Activated CD8-positive, alpha-beta memory T cell treated with anti-CD3 and anti-CD28 coated beads, Interleukin-2, amount 50 U/mL, for 24 hours (primary cell): ENCODE data around the gene PLAAT4.
"Not testable (repeated sequence)": the region's sequence is repeated elsewhere in the genome, so short reads cannot be mapped to it uniquely, and the experiment has no call there.

Experiments
- DNase-seq: peaks from one replicate; pipeline ENCODE4 v3.0.0-alpha.2; 2020; ENCODE audit errors: extremely low read depth

Gene PLAAT4

DNA sequence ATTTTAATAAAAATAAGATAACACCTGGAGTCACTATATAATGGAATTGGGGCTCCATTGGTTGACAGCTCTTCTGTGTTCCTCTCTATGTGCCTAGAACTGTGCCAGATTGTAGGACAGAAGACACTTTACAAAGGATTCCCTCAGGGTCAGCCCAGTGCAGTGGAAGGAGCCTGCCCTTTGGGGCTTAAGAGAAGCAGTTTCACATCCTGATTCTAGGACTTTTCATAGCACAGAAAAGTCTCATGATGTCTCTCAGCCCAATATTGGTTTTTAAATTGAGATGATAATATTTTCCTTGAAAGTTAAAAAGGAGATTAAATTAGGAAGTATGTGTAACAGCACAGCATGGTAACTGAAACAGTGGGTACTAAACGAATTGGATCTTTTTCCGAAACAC lies 7.1 kb downstream of the PLAAT4 start:
- DNase-seq: no peak

DNA sequence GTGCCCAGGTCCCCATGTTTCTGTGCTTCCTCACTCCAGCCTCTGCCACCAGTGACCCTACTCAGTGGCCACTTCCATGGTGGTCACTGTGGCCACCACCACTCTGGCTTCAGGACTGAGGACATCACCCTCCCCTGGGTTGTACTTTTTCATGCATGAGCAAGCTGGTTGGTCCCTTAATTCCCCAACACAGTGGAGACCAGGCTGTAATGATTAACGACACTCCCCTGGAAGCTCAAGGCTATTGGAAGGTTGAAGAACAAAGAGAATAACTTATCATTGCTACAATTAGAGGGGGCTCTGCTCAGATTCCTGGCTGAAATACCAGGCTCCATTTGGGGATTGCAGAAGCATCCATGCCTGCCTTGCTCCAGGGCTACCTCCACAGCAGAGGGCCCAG lies 10.5 kb downstream of the PLAAT4 start:
- no peak for DNase-seq

DNA sequence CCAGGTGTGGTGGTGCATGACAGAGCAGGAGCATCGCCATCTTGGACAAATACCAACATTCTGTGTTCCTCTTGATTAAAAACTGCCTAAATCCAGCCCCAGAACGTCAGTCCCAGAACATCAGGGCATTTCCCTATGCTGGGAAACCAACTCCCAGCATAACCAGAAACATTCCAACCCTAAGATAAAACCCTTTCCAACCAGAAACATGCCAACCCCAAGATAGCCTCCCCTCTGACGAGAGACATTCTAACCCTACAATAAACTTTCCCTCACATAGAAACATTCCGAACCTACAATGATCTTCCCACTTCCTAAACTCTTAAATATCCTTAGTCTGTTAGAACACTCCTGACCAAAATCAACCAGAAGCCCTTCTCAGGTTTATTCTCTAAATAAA lies 11.6 kb downstream of the PLAAT4 start:
- DNase-seq: no peak

DNA sequence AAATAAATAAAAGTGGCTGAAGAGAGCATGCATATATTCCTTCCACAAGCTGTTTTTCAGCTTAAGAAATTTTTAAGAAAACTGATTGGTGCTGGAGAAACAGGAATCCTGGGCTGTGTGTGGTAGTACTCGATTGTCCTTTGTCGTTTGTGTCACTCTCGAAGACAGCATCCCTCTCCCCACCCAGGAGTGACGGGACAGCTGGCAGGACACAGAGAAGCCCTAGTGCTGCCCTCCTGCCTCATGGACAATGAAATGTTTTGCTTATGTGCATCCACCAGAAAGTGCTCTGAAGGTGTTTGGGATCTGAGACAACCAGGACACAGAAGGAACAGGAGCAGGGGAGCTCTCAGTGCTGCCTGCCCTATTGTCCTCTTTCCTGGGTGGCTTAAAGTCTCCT lies 12.8 kb downstream of the PLAAT4 start:
- no peak for DNase-seq

DNA sequence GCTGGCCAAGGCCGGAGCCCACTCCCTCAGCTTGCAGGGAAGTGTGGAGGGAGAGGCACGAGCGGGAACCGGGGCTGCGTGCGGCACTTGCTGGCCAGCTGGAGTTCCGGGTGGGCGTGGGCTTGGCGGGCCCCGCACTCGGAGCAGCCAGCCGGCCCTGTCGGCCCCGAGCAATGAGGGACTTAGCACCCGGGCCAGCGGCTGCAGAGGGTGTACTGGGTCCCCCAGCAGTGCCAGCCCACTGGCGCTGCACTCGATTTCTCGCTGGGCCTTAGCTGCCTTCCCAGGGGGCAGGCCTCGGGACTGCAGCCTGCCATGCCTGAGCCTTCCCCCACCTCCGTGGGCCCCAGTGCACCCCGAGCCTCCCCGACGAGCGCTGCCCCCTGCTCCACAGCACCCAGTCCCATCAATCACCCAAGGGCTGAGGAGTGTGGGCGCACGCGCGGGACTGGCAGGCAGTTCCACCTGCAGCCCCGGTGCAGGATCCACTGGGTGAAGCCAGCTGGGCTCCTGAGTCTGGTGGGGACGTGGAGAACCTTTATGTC lies 13.6 kb downstream of the PLAAT4 start:
- not testable (repeated sequence) for DNase-seq

DNA sequence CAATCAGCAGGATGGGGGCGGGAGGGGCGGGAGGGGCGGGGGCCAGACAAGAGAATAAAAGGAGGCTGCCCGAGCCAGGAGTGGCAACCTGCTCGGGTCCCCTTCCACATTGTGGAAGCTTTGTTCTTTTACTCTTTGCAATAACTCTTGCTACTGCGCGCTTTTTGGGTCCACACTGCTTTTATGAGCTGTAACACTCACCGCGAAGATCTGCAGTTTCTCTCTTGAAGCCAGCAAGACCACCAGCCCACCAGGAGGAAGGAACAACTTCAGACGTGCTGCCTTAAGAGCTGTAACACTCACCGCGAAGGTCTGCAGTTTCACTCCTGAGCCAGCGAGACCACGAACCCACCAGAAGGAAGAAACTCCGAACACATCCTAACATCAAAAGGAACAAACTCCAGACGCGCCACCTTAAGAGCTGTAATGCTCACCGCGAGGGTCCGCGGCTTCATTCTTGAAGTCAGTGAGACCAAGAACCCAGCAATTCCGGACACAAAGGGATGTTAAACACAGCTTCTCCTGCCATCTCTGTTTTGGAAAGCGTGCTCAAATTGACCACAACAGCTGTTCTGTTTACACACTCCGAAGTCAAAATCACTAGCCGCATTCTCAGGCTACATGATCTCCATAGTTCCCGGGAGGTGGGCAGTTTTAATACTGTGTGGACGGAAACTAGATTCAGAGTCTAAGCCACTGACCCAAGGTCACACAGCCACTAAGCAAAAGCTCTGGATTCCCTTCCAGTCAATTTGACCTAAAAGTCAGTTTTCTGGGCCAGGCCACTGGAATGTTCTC lies 14.7 kb downstream of the PLAAT4 start:
- DNase-seq: no peak

DNA sequence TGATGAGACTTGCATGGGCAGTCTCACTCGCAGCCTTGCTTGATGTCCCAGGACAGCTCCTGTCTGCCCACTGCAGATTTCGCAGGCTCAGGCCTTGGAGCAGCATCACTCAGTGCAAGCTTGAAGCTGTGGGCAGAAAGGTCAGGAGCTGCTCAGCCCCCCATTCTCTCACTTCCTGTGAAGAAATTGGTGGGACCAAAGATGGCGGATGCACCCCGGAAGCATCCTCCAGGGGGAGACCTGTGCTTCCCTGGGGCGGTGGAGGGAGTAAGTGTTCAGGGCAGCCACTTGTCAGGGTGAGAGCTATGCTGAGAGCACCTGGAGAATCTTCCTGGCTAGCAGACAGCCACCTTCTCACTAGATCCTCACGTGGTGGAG lies 15.3 kb downstream of the PLAAT4 start:
- DNase-seq: no peak

DNA sequence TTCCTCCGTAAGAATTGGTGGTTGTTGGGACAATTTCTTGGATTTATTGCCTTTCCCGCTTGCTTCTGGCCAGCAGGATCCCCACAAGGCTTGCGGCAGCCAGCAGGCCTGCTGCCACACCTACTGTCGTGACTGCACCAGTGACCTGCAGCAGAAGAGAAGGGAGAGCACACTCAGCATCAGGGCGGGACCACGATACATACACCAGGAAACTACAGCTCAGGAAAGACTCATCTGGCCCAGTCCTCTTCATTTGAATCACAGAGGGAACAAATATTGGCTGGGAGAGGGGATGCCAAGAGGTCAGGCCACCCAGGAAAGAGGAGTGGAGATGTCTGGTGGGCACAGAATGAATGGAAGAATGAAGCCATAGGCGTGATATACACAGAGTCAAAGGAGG lies 16.3 kb downstream of the PLAAT4 start:
- no peak for DNase-seq

DNA sequence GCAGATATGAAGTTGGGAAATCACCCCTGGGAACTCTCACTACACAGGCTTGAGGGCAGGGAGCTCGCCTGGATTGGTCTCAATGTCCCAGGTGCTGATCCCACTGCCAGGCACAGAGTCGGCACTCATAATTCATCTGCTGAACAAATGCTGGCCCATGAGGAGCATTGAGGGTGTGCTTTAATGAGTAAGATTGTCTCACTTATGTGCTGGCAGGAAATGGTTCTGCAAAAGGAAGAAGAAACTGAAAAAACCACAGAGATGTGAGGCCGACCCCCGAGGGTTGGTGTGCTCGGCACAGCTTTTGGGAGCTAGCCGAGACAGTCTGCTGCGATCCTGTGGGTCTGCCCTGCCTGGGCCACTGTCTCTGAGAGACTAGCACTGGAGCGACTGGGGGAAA lies 17.2 kb downstream of the PLAAT4 start:
- no peak for DNase-seq

DNA sequence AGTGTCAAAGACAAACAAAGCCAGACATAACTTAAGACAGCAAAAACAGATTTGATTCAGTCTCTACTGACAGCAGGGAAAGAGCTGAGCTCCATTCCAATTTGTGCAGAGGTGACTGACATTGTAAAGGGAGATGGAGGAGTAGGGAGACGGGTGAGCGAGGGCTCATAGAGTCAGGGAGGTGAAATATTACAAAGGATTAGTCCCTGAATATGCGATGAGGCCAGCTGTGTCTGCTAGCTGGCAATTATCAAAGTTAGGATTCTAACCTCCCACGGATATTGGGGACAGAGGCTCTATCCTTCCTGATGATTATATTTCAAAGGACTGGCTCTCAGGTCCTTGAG lies 18.2 kb downstream of the PLAAT4 start:
- DNase-seq: no peak

DNA sequence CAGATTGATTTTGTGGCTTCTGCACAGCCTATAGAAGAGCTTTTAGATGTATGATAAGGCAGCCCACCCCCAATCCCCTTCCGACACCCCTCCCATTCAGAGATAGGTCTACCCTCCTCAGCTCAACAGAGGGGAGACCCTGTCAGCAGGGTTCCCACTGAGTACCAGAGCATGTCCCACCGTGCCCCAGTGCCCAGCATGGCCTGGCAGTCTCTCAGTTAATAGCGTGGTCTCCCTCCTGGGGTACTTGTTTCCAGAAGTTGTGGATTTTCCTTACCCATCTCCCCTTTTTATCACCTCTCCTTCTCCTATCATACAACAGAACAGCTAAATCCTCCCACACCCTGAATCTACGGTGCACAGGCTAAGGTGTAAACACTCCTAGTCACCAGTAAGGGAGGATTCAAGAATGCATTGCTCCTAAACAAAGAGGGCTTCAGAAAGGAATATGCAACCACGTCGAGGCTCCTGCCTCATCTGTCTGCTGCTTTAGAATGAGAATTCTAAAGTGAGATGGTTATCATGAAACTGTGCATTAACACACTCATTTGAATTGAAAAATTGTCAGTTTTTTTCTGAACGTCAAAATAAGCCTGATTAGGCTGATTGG lies 19.9 kb downstream of the PLAAT4 start:
- no peak for DNase-seq

DNA sequence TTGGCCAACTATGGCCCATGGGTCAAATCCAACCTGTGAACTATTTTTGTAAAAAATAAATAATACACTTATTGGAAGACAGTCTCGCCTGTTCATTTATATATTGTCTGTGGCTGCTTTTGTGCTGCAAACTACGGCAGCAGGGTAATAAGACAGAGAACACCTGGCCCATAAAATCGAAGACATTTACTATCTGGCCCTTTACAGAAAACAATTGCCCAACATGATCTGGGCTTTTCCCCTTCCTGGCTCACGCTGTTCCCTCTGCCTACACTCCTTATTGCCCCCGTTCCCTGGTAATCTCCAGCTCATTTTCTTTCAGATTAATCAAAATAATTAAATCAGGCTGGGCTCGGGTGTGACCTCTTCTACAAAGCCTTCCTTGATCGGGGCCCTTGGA lies 21.0 kb downstream of the PLAAT4 start:
- DNase-seq: no peak

DNA sequence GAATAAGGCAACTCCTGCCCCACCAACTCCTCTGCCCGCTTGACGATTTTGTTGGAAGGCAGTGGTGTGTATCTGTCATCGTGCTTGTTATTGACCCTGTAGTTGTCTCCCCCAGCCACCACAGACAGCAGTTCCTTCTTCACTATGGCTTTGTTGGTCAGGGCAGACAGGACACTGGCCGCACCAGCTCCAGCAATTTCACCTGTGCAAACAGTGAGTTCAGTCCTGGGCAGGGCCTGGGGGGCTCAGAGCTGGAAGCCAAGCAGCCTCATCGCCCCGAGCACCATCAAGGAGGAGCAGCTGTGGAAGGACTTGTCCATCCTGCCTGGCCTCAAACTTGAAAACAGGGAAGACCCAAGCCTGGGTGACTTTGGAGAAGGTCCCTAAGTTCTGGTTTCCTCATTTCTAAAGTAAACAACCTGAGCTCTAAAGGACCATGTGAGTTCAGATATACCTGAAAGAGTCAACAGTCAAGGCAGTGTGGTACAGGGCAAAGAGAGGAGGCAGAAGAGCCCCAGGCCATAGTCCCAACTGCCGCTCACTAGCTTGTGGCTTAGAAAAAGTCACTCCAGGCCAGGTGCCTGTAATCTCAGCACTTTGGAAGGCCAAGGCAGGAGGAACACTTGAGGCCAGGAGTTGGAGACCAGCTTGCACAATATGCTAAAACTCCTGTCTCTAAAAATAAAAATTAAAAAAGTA lies 22.0 kb downstream of the PLAAT4 start:
- no peak for DNase-seq

DNA sequence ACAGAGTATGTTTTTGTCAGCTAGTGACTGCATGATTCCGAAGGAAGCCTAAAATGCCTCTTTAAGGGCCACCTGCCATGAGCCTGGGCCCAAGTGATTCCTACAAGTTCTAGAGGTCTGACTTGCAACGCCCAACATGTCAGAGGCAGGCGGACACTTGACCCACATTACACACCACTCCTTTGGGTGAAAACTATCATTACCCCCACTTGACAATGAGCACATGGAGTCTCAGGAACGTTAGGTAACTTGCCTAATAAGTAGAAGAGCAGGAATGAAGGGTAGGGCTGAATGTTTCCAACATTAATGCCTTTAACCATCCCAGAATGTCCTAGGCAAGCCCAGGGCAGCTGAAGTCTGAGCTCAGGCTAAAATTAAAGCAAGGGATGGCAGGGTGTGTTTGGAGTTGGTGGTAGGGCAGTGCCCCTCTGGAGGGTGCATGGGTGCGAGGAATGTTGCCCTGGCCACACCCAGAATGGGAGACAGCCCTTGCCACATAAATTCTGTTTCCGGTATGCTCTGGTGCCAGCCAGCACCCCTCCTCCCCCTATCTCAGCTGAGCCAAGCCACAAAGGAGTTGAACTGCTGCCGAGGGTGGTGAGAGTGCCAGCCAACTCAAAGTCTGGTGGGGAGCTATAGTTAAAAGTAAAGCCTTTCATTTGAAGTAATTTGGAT lies 24.0 kb downstream of the PLAAT4 start:
- DNase-seq: no peak

DNA sequence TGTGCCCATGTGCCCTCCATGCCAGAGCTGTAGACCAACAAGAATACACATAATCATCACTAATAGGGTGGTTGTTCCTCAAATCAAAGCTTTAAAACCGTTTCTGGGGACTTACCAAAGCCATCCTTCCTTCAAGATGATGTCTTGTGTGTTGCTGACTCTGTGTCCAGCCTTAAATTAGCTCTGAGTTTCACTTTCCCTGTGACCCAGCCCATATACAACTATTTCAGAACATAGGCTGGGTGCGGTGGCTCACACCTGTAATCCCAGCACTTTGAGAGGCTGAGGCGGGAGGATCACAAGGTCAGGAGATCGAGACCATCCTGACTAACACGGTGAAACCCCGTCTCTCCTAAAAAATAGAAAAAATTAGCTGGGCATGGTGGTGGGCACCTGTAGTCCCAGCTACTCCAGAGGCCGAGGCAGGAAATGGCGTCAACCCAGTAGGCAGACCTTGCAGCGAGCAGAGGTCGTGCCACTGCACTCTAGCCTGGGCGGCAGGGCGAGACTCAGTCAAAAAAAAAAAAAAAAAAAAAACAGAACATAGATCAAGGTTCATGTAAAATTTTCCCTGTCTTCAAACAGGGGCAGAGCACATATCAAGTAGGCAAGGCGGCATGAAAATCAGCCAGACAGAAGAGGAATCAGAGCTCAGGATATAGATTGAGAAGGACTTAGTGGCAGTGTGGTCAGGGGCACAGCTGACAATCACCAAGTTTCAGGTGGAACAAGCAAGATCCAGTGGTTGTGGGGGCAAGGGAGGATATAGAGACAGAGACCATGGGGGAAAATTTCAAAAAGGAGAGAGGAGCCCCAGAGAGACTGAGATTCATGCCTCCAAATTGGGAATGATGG lies 26.8 kb downstream of the PLAAT4 start, which contains the start of gene PLAAT2:
TSS of gene PLAAT2 (minus strand) at position 179 of the 855 bp plus-strand sequence. CDS start at position 124, 55 bp downstream.
- no peak for DNase-seq

DNA sequence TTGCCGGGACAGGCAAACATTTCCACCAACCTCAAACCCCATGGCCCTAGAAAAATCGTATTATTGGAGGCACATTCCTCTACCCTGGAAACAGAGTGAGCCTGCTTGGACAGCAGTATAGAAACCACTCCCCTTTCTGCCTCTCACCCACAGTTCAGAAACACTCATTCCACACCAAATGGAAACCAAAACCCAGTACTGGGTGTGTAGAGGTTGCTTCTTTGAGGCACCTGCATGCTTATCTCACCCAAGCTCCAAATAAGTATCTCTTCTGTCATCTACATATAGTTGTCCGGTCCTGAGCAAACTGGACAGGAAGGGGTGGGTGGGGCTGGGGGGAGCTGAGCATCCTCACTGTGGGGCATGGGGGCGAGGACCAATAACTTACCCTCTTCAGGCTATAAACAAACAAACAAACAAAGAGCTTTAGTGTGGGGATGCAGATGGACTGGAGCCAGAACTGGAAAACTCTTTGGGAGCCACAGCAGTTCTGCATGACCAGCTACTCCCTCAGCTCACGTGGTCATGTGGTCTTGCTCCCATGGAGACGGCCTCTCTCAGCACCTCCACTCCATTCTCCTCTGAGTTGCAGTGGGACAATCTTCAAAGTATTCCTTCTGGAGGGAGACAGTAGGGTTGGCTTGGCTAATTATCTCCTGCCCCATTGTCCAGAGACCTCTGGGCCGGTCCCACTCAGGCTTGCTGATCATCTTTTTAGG lies 27.6 kb downstream of the PLAAT4 start:
- no peak for DNase-seq

DNA sequence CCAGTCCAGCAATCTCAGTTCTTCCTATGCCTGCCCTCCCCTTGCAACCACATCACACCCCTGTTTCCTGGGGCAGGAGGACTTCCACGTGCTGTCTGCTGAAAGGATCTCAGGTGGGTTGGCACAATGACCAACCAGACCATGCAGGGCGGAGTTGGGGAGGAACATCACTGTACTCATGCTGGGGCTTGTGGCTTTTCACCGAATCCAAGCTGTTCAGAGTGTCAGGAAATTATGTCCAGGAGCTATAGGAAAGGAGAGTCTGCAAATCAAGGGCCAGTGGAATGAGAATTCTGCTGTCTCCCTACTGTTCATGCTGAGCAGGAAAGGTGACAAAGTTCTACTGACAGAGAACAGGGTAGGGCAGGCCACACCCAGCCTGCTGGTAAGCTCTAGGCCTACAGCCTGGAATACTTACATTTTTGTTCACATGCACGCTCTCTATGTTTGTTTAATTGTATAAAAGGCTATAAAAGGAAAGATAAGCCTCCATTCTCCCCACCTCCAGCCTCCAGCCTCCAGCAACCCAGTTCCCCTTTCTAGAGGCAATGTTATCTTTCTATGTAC lies 28.3 kb downstream of the PLAAT4 start:
- DNase-seq: no peak

DNA sequence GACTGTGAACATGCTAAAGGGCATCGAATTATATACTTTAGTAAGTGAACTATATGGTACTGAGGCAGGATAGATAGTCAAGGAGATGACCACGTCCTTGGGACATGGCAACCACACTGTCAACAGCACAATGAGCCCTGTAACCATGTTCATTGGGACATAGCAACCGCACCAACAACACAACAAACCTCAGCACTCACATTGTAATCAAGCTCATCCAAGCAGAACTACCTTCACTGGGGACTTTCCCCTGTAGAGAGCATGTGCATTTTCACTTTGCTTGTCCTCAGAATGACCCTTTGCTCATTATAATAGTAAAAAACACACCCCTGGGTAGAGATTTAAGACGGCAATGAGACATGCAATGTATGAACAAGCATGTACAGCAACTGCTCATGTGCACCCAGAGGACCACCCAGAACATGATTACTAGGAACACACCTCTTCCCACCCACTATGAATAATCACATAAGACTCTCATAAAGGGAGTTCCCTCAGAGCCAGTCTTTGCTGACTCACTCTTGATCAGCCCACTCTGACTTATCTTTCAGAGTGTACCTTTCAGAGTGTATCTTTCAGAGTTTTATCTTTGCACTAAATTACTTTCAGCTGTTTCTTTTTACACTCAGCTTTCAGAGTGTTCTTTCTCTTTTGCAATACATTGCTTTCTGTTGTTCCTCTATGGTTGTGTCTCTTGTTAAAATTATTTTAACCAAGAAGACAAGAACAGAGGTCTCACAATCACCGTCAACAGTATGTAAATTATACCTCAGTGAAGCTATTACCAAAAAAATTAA lies 30.6 kb downstream of the PLAAT4 start:
- DNase-seq: no peak

DNA sequence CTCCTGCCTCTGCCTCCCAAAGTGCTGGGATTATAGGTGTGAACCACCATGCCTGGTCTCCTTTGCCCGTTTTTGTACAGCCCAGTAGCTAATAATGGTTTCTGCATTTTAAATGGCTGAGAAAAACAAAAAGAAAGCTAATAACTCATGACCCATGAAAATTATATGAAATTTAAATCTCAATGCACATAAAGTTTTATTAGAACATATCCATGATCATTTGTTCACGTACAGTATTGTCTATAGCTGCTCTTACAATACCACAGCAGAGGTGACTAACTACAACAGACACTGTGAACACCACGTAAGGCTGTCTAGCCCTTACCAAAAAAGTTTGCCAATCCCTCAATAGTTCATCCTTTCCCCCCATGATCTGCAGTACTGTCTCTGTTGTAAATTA lies 33.0 kb downstream of the PLAAT4 start:
- DNase-seq: no peak
